Endothelial cell (in vitro differentiated cells): ENCODE data around the gene PCDHB16. TPM values are rescaled to one million over a fixed set of nuclear protein-coding genes. Genes with fewer than 3 reads are reported as not detected.
A peak's percentile ranks its signal among the peaks of the same experiment; 100 is the strongest.

Experiments used
- DNase-seq: peaks from one replicate; pipeline ENCODE4 v3.0.0; 2021; ENCODE audit warnings: low spot score
- H3K27ac Mint-ChIP-seq: one replicate; pipeline ENCODE4 v1.8.0; 2021; ENCODE audit warnings: mixed read lengths, inconsistent platforms; ENCODE audit not compliant: unreplicated experiment
- H3K27me3 Mint-ChIP-seq: one replicate; pipeline ENCODE4 v1.8.0; 2021; ENCODE audit warnings: mild to moderate bottlenecking, moderate library complexity, mixed read lengths, inconsistent platforms; ENCODE audit not compliant: unreplicated experiment
- H3K36me3 Mint-ChIP-seq: one replicate; pipeline ENCODE4 v1.8.0; 2021; ENCODE audit warnings: mild to moderate bottlenecking, low read depth, mixed read lengths, inconsistent platforms; ENCODE audit not compliant: unreplicated experiment
- H3K4me1 Mint-ChIP-seq: one replicate; pipeline ENCODE4 v1.8.0; 2021; ENCODE audit warnings: mild to moderate bottlenecking, mixed read lengths, inconsistent platforms; ENCODE audit not compliant: unreplicated experiment
- H3K4me3 Mint-ChIP-seq: one replicate; pipeline ENCODE4 v1.8.0; 2021; ENCODE audit warnings: mild to moderate bottlenecking, mixed read lengths, inconsistent platforms; ENCODE audit not compliant: unreplicated experiment
- H3K9me3 Mint-ChIP-seq: one replicate; pipeline ENCODE4 v1.8.0; 2021; ENCODE audit warnings: mixed read lengths, inconsistent platforms; ENCODE audit not compliant: unreplicated experiment
- total RNA-seq: library from RNA; stranded (reverse); fragmentation: NEBNext Ultra II Directional; extraction: Animal tissue kit (Norgen Biotek cat#: 25700); gene quantifications from one replicate; pipeline ENCODE4 v1.2.1, GENCODE V29; 2021; ENCODE audit not compliant: unreplicated experiment
- TF ChIP-seq, protein P1 (sequence below): fragments of 200-600 bp; sonication (generic); IDR thresholded peaks from one replicate; pipeline ENCODE4 v1.5.0; 2021; ENCODE audit warnings: antibody characterized with exemption; ENCODE audit not compliant: unreplicated experiment

PCDHB16 gene
- total RNA-seq, 1 donor from 2014 or later: 10.9 TPM

DNA sequence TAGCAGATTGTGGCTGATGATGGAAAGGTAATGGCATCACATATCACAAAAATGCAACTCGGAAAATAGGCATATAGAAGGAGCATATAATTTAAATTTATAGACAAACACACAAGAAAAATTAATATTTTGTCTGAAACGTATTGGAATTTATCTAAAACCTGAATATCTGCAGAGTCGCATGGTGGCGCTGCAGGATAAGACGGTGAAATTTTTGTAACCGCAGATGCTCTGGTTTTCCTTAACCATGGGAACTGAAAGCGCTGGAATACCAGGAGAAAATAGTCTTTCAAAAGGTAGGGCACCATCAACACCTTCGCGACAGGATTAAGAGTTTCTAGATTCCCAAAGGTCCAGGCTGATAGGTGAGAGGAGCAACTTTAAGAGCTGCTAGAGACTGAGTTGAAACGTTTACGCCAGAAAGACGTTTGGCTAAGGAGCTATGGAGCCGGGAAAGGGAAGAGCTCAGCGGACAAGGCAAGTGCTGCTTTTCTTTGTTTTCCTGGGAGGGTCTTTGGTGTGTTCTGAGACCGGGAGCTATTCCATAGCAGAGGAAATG, 52.0 kb downstream of the PCDHB16 start:
- Mint-ChIP-seq H3K36me3 (peaks cover 38% of the 10 kb centered on the region), H3K4me1 (no peaks in the 10 kb centered on the region), H3K27me3 (peaks cover 9% of the 10 kb centered on the region), H3K4me3 (peak overlapping the region; percentile 59), H3K27ac (no peak overlapping the region), H3K9me3 (peaks cover 16% of the 10 kb centered on the region)
- DNase-seq: no peak
- TF ChIP-seq, protein P1, sequence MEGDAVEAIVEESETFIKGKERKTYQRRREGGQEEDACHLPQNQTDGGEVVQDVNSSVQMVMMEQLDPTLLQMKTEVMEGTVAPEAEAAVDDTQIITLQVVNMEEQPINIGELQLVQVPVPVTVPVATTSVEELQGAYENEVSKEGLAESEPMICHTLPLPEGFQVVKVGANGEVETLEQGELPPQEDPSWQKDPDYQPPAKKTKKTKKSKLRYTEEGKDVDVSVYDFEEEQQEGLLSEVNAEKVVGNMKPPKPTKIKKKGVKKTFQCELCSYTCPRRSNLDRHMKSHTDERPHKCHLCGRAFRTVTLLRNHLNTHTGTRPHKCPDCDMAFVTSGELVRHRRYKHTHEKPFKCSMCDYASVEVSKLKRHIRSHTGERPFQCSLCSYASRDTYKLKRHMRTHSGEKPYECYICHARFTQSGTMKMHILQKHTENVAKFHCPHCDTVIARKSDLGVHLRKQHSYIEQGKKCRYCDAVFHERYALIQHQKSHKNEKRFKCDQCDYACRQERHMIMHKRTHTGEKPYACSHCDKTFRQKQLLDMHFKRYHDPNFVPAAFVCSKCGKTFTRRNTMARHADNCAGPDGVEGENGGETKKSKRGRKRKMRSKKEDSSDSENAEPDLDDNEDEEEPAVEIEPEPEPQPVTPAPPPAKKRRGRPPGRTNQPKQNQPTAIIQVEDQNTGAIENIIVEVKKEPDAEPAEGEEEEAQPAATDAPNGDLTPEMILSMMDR: no peak

Other genes with a start within 250 kb of the PCDHB16 start
- 5.2 TPM for gene PCDHAC2, start 215.9 kb upstream of the PCDHB16 start, total RNA-seq
- not detected for gene PCDHB1, start 131.0 kb upstream of the PCDHB16 start, total RNA-seq
- gene PCDHB2, start 87.8 kb upstream of the PCDHB16 start, total RNA-seq: 44.9 TPM
- 6.5 TPM for gene PCDHB3, start 81.9 kb upstream of the PCDHB16 start, total RNA-seq
- 2.3 TPM for gene PCDHB4, start 60.6 kb upstream of the PCDHB16 start, total RNA-seq
- 7.8 TPM for gene PCDHB5, start 47.2 kb upstream of the PCDHB16 start, total RNA-seq
- 1.1 TPM for gene PCDHB6, start 32.3 kb upstream of the PCDHB16 start, total RNA-seq
- 4.6 TPM for gene PCDHB7, start 9.7 kb upstream of the PCDHB16 start, total RNA-seq
- 9.2 TPM for gene PCDHB8, start 4.6 kb upstream of the PCDHB16 start, total RNA-seq
- gene PCDHB9, start 4.8 kb downstream of the PCDHB16 start, total RNA-seq: 15.2 TPM
- gene PCDHB10, start 10.0 kb downstream of the PCDHB16 start, total RNA-seq: 10.3 TPM
- gene PCDHB11, start 17.2 kb downstream of the PCDHB16 start, total RNA-seq: 6.4 TPM
- gene PCDHB12, start 26.3 kb downstream of the PCDHB16 start, total RNA-seq: 8.4 TPM
- 7.1 TPM for gene PCDHB13, start 31.5 kb downstream of the PCDHB16 start, total RNA-seq
- gene PCDHB14, start 41.0 kb downstream of the PCDHB16 start, total RNA-seq: 8.4 TPM
- 10.5 TPM for gene PCDHB15, start 63.0 kb downstream of the PCDHB16 start, total RNA-seq
- gene SLC25A2, start 121.7 kb downstream of the PCDHB16 start, total RNA-seq: 0.62 TPM
- 86.4 TPM for gene TAF7, start 138.4 kb downstream of the PCDHB16 start, total RNA-seq
- 1.4 TPM for gene PCDHGA1, start 148.1 kb downstream of the PCDHB16 start, total RNA-seq
- gene PCDHGA2, start 156.4 kb downstream of the PCDHB16 start, total RNA-seq: 1.6 TPM
- 1.4 TPM for gene PCDHGA3, start 161.4 kb downstream of the PCDHB16 start, total RNA-seq
- 3.1 TPM for gene PCDHGB1, start 167.7 kb downstream of the PCDHB16 start, total RNA-seq
- 2.0 TPM for gene PCDHGA4, start 172.6 kb downstream of the PCDHB16 start, total RNA-seq
- 11.1 TPM for gene PCDHGB2, start 177.6 kb downstream of the PCDHB16 start, total RNA-seq
- 2.4 TPM for gene PCDHGA5, start 181.8 kb downstream of the PCDHB16 start, total RNA-seq
- gene PCDHGB3, start 187.9 kb downstream of the PCDHB16 start, total RNA-seq: 4.1 TPM
- gene PCDHGA6, start 191.5 kb downstream of the PCDHB16 start, total RNA-seq: 3.9 TPM
- 6.3 TPM for gene PCDHGA7, start 200.4 kb downstream of the PCDHB16 start, total RNA-seq
- 13.2 TPM for gene PCDHGB4, start 205.3 kb downstream of the PCDHB16 start, total RNA-seq
- gene PCDHGA8, start 210.2 kb downstream of the PCDHB16 start, total RNA-seq: 2.6 TPM
- 5.5 TPM for gene PCDHGB5, start 215.6 kb downstream of the PCDHB16 start, total RNA-seq
- 3.1 TPM for gene PCDHGA9, start 220.4 kb downstream of the PCDHB16 start, total RNA-seq
- 60.0 TPM for gene PCDHGB6, start 225.6 kb downstream of the PCDHB16 start, total RNA-seq
- gene PCDHGA10, start 230.6 kb downstream of the PCDHB16 start, total RNA-seq: 43.0 TPM
- 45.2 TPM for gene PCDHGB7, start 235.3 kb downstream of the PCDHB16 start, total RNA-seq
- 10.8 TPM for gene PCDHGA11, start 238.7 kb downstream of the PCDHB16 start, total RNA-seq
- 3.8 TPM for gene PCDHGA12, start 248.1 kb downstream of the PCDHB16 start, total RNA-seq